HepG2 (cell line): ENCODE measurements around the gene ICAM2. TPM values are rescaled to one million over a fixed set of nuclear protein-coding genes. Genes with fewer than 3 reads are reported as not detected.

Experiments used
- AFF4 ChIP-seq: sonication (generic); formaldehyde crosslinking; IDR thresholded peaks from 2 replicates; pipeline ENCODE4 v1.4.0; 2020; ENCODE audit warnings: missing genetic modification reagents
- CREBL2 ChIP-seq: sonication (generic); formaldehyde crosslinking; IDR thresholded peaks from 2 replicates; pipeline ENCODE4 v1.8.1; 2023; ENCODE audit warnings: missing genetic modification reagents, mild to moderate bottlenecking, borderline replicate concordance
- IRF9 ChIP-seq: sonication (generic); formaldehyde crosslinking; IDR thresholded peaks from 2 replicates; pipeline ENCODE4 v1.8.0; 2022; ENCODE audit warnings: missing genetic modification reagents, mild to moderate bottlenecking, borderline replicate concordance
- NFAT5 ChIP-seq: sonication (generic); formaldehyde crosslinking; IDR thresholded peaks from 2 replicates; pipeline ENCODE4 v1.4.0; 2020; ENCODE audit warnings: missing genetic modification reagents
- NONO ChIP-seq, 2 experiments: fragments of 450-650 bp in 1 of 2; sonication (generic) in 1 of 2; formaldehyde crosslinking in 1 of 2; IDR thresholded peaks in 1 of 2; conservative IDR thresholded peaks in 1 of 2; 2 replicates each; pipeline versions ENCODE4 v1.6.1 to v1.8.0; 2017 to 2022; ENCODE audit warnings: mild to moderate bottlenecking in 1 of 2, missing genetic modification reagents in 1 of 2, moderate library complexity in 1 of 2
- RCOR2 ChIP-seq: IDR thresholded peaks from 2 replicates; pipeline ENCODE4 v1.6.1; 2016; ENCODE audit warnings: missing biosample characterization, missing genetic modification reagents
- SMC3 ChIP-seq: IDR thresholded peaks from 2 replicates; pipeline ENCODE4 v1.6.1; 2011; ENCODE audit warnings: low read length, improper control_type of control experiment
- STAT5B ChIP-seq: sonication (generic); formaldehyde crosslinking; IDR thresholded peaks from 2 replicates; pipeline ENCODE4 v1.4.0; 2020; ENCODE audit warnings: missing genetic modification reagents
- TEAD3 ChIP-seq: optimal IDR thresholded peaks from 2 replicates; pipeline ENCODE3; 2016; ENCODE audit warnings: borderline replicate concordance
- TFDP1 ChIP-seq: IDR thresholded peaks from 2 replicates; pipeline ENCODE4 v1.6.1; 2016; ENCODE audit warnings: missing compliant biosample characterization, missing genetic modification reagents, borderline replicate concordance
- ZBTB8A ChIP-seq: sonication (generic); formaldehyde crosslinking; IDR thresholded peaks from 2 replicates; pipeline ENCODE4 v1.4.0; 2020; ENCODE audit warnings: mild to moderate bottlenecking, low read depth, missing genetic modification reagents, borderline replicate concordance
- ZNF282 ChIP-seq: fragments of 450-650 bp; IDR thresholded peaks from 2 replicates; pipeline ENCODE4 v1.6.1; 2018; ENCODE audit not compliant: partially characterized antibody
- ZNF543 ChIP-seq: sonication (generic); formaldehyde crosslinking; IDR thresholded peaks from 2 replicates; pipeline ENCODE4 v1.4.0; 2020; ENCODE audit warnings: mild to moderate bottlenecking, missing genetic modification reagents
- ZNF552 ChIP-seq: sonication (generic); formaldehyde crosslinking; IDR thresholded peaks from 2 replicates; pipeline ENCODE4 v1.9.0; 2022; ENCODE audit warnings: missing genetic modification reagents, mild to moderate bottlenecking, borderline replicate concordance
- ZNF572 ChIP-seq: sonication (generic); formaldehyde crosslinking; IDR thresholded peaks from 2 replicates; pipeline ENCODE4 v1.5.1; 2020; ENCODE audit warnings: mild to moderate bottlenecking, missing genetic modification reagents
- ZSCAN12 ChIP-seq: sonication (generic); formaldehyde crosslinking; IDR thresholded peaks from 2 replicates; pipeline ENCODE4 v1.9.0; 2021; ENCODE audit warnings: mild to moderate bottlenecking, missing genetic modification reagents
- polyA plus RNA-seq, 8 experiments: library from polyadenylated mRNA; depleted of rRNA in 3 of 8; stranded (reverse) in 7 of 8; unstranded in 1 of 8; fragments of >200 nt; fragmentation: Illumina TruSeq in 4 of 8; extraction: Trizol in 4 of 8; gene quantifications; 2 replicates each; pipeline versions ENCODE4 v1.2.1 to v1.2.3, GENCODE V29; 2011 to 2016; ENCODE audit warnings: low read depth in 4 of 8, missing spikeins in 1 of 8, mixed read lengths in 1 of 8; ENCODE audit not compliant: insufficient read depth in 1 of 8
- total RNA-seq, 5 experiments: library from RNA; depleted of rRNA; stranded (reverse); fragments of >200 nt; fragmentation: Illumina TruSeq; extraction: Trizol; gene quantifications; 2 replicates each; pipeline ENCODE4 v1.2.3, GENCODE V29; 2016; ENCODE audit warnings: low read depth in 1 of 5

ICAM2 gene
- total and polyA plus RNA-seq, 2 of the 13 experiments (the other 11 are each of a cell fraction or from before 2014, with no cell fraction given) = 10.9 to 20.8 TPM

GRCh38 chr17:63998050-63998720 lies 22.2 kb downstream of the ICAM2 start, which contains the start of gene PRR29 (continued):
- TF ChIP-seq SMC3 = no peak
- no peak for TF ChIP-seq ZBTB8A
- TF ChIP-seq STAT5B (CRISPR knock-in tag) = no peak
- no peak for TF ChIP-seq ZNF282
- TF ChIP-seq IRF9 = peak; percentile 59; the same call in 1 of the 2 replicates
- TF ChIP-seq ZNF572 (CRISPR knock-in tag) = peak; percentile 93
- TF ChIP-seq ZNF552 (CRISPR knock-in tag) = no peak
- 0 out of 2 replicates have a peak, but pooled peaks have one; percentile 26 for TF ChIP-seq ZNF543 (CRISPR knock-in tag)
- TF ChIP-seq NFAT5 (CRISPR knock-in tag) = no peak
- peak; percentile 65 for TF ChIP-seq TFDP1 (CRISPR knock-in tag)
- TF ChIP-seq NONO (IDR thresholded peaks at IDR 0.05) = no peak
- TF ChIP-seq NONO (CRISPR knock-in tag; conservative IDR thresholded peaks at IDR 0.05) = peak; percentile 70; the same call in 1 of the 2 replicates
- TF ChIP-seq ZSCAN12 = no peak
- no peak for TF ChIP-seq RCOR2 (CRISPR knock-in tag)
- no peak for TF ChIP-seq TEAD3 (CRISPR knock-in tag)
- TF ChIP-seq CREBL2 (CRISPR knock-in tag) = no peak
- no peak for TF ChIP-seq AFF4
